ENCODE results near the gene ABCA8. TPM values are rescaled to one million over a fixed set of nuclear protein-coding genes. Genes with fewer than 3 reads are reported as not detected.

ABCA8 gene
- total RNA-seq, 2 donors from 2014 or later: not detected

- H3K27ac Mint-ChIP-seq: no peak overlapping the region
- H3K4me3 Mint-ChIP-seq: no peak overlapping the region
- no peaks in the 10 kb centered on the region for H3K9me3 ChIP-seq (ENCODE audit: control insufficient read depth, low read length, poor library complexity, severe bottlenecking)
- ATAC-seq: no peak
- H3K4me1 Mint-ChIP-seq: no peaks in the 10 kb centered on the region
- H3K27me3 Mint-ChIP-seq: peaks cover 13% of the 10 kb centered on the region
- H3K36me3 Mint-ChIP-seq (ENCODE audit: low read depth): no peaks in the 10 kb centered on the region
- DNase-seq: no peak
These were observed 103.3 kb downstream of the ABCA8 start for GRCh38 chr17:68851890-68852289.

- ATAC-seq (no peak), DNase-seq (no peak)
- no peak overlapping the region for H3K27ac Mint-ChIP-seq
- H3K36me3 Mint-ChIP-seq (ENCODE audit: low read depth): no peaks in the 10 kb centered on the region
- H3K9me3 ChIP-seq (ENCODE audit: control insufficient read depth, low read length, poor library complexity, severe bottlenecking): no peaks in the 10 kb centered on the region
- peaks cover 8% of the 10 kb centered on the region for H3K27me3 Mint-ChIP-seq
- no peak overlapping the region for H3K4me3 Mint-ChIP-seq
- no peaks in the 10 kb centered on the region for H3K4me1 Mint-ChIP-seq
These were observed 104.3 kb downstream of the ABCA8 start for GRCh38 chr17:68850749-68851510.

- Mint-ChIP-seq H3K36me3 (ENCODE audit: low read depth) (no peaks in the 10 kb centered on the region), H3K4me3 (no peak overlapping the region), H3K27ac (no peak overlapping the region), H3K27me3 (peaks cover 8% of the 10 kb centered on the region), H3K4me1 (no peaks in the 10 kb centered on the region)
- H3K9me3 ChIP-seq (ENCODE audit: control insufficient read depth, low read length, poor library complexity, severe bottlenecking): no peaks in the 10 kb centered on the region
- no peak for DNase-seq
- ATAC-seq: no peak
These were observed 105.2 kb downstream of the ABCA8 start for GRCh38 chr17:68849673-68850610.

GRCh38 chr17:68847711-68848110, 107.5 kb downstream of the ABCA8 start:
- Mint-ChIP-seq H3K27ac (no peak overlapping the region), H3K4me1 (no peaks in the 10 kb centered on the region), H3K4me3 (no peak overlapping the region), H3K27me3 (peaks cover 12% of the 10 kb centered on the region), H3K36me3 (ENCODE audit: low read depth) (no peaks in the 10 kb centered on the region)
- ATAC-seq (no peak), DNase-seq (no peak)
- H3K9me3 ChIP-seq (ENCODE audit: control insufficient read depth, low read length, poor library complexity, severe bottlenecking): no peaks in the 10 kb centered on the region

GRCh38 chr17:68843522-68843921, 111.7 kb downstream of the ABCA8 start:
- Mint-ChIP-seq H3K4me3 (no peak overlapping the region), H3K27ac (no peak overlapping the region), H3K36me3 (ENCODE audit: low read depth) (no peaks in the 10 kb centered on the region), H3K4me1 (no peaks in the 10 kb centered on the region), H3K27me3 (peaks cover 21% of the 10 kb centered on the region)
- ATAC-seq: no peak
- no peaks in the 10 kb centered on the region for H3K9me3 ChIP-seq (ENCODE audit: control insufficient read depth, low read length, poor library complexity, severe bottlenecking)
- DNase-seq: no peak

GRCh38 chr17:68840073-68840472, 115.1 kb downstream of the ABCA8 start:
- H3K9me3 ChIP-seq (ENCODE audit: control insufficient read depth, low read length, poor library complexity, severe bottlenecking): no peaks in the 10 kb centered on the region
- Mint-ChIP-seq H3K36me3 (ENCODE audit: low read depth) (no peaks in the 10 kb centered on the region), H3K27me3 (peaks cover 29% of the 10 kb centered on the region), H3K27ac (no peak overlapping the region), H3K4me3 (no peak overlapping the region), H3K4me1 (no peaks in the 10 kb centered on the region)
- ATAC-seq (no peak), DNase-seq (no peak)

- peaks cover 21% of the 10 kb centered on the region for H3K27me3 Mint-ChIP-seq
- H3K36me3 Mint-ChIP-seq (ENCODE audit: low read depth): no peaks in the 10 kb centered on the region
- no peaks in the 10 kb centered on the region for H3K9me3 ChIP-seq (ENCODE audit: control insufficient read depth, low read length, poor library complexity, severe bottlenecking)
- no peaks in the 10 kb centered on the region for H3K4me1 Mint-ChIP-seq
- no peak overlapping the region for H3K27ac Mint-ChIP-seq
- ATAC-seq: no peak
- H3K4me3 Mint-ChIP-seq: no peak overlapping the region
- no peak for DNase-seq
These were observed 120.1 kb downstream of the ABCA8 start for GRCh38 chr17:68835071-68835470.

GRCh38 chr17:68834328-68834836, 120.8 kb downstream of the ABCA8 start:
- DNase-seq (no peak), ATAC-seq (no peak)
- H3K9me3 ChIP-seq (ENCODE audit: control insufficient read depth, low read length, poor library complexity, severe bottlenecking): no peaks in the 10 kb centered on the region
- peaks cover 17% of the 10 kb centered on the region for H3K27me3 Mint-ChIP-seq
- no peak overlapping the region for H3K27ac Mint-ChIP-seq
- H3K36me3 Mint-ChIP-seq (ENCODE audit: low read depth): no peaks in the 10 kb centered on the region
- H3K4me3 Mint-ChIP-seq: no peak overlapping the region
- H3K4me1 Mint-ChIP-seq: no peaks in the 10 kb centered on the region

- Mint-ChIP-seq H3K4me3 (no peak overlapping the region), H3K27ac (no peak overlapping the region), H3K4me1 (no peaks in the 10 kb centered on the region), H3K36me3 (ENCODE audit: low read depth) (peaks cover 3% of the 10 kb centered on the region), H3K27me3 (peaks cover 26% of the 10 kb centered on the region)
- H3K9me3 ChIP-seq (ENCODE audit: control insufficient read depth, low read length, poor library complexity, severe bottlenecking): no peaks in the 10 kb centered on the region
- DNase-seq (no peak), ATAC-seq (no peak)
These were observed 122.9 kb downstream of the ABCA8 start for GRCh38 chr17:68832109-68832802.

- H3K4me3 Mint-ChIP-seq: no peak overlapping the region
- ATAC-seq (no peak), DNase-seq (no peak)
- H3K36me3 Mint-ChIP-seq (ENCODE audit: low read depth): peaks cover 3% of the 10 kb centered on the region
- H3K9me3 ChIP-seq (ENCODE audit: control insufficient read depth, low read length, poor library complexity, severe bottlenecking): no peaks in the 10 kb centered on the region
- peaks cover 20% of the 10 kb centered on the region for H3K27me3 Mint-ChIP-seq
- H3K27ac Mint-ChIP-seq: no peak overlapping the region
- no peaks in the 10 kb centered on the region for H3K4me1 Mint-ChIP-seq
These were observed 124.0 kb downstream of the ABCA8 start for GRCh38 chr17:68831170-68831569.

- Mint-ChIP-seq H3K36me3 (ENCODE audit: low read depth) (peaks cover 3% of the 10 kb centered on the region), H3K27ac (no peak overlapping the region), H3K4me3 (no peak overlapping the region), H3K4me1 (no peaks in the 10 kb centered on the region), H3K27me3 (peaks cover 18% of the 10 kb centered on the region)
- H3K9me3 ChIP-seq (ENCODE audit: control insufficient read depth, low read length, poor library complexity, severe bottlenecking): no peaks in the 10 kb centered on the region
- ATAC-seq (no peak), DNase-seq (no peak)
These were observed 124.9 kb downstream of the ABCA8 start for GRCh38 chr17:68830313-68830712.

- no peak overlapping the region for H3K27ac Mint-ChIP-seq
- H3K9me3 ChIP-seq (ENCODE audit: control insufficient read depth, low read length, poor library complexity, severe bottlenecking): no peaks in the 10 kb centered on the region
These were observed 126.0 kb downstream of the ABCA8 start for GRCh38 chr17:68829211-68829610.

GRCh38 chr17:68824707-68825106, 130.5 kb downstream of the ABCA8 start:
- no peak for ATAC-seq
- peaks cover 4% of the 10 kb centered on the region for H3K4me1 Mint-ChIP-seq
- H3K27ac Mint-ChIP-seq: no peak overlapping the region
- peaks cover 30% of the 10 kb centered on the region for H3K27me3 Mint-ChIP-seq
- H3K9me3 ChIP-seq (ENCODE audit: control insufficient read depth, low read length, poor library complexity, severe bottlenecking): no peaks in the 10 kb centered on the region
- H3K4me3 Mint-ChIP-seq: no peak overlapping the region
- peaks cover 3% of the 10 kb centered on the region for H3K36me3 Mint-ChIP-seq (ENCODE audit: low read depth)
- DNase-seq: no peak

More at GRCh38 chr17:68829211-68829610, 126.0 kb downstream of the ABCA8 start:
- DNase-seq: no peak
- ATAC-seq: no peak
- H3K36me3 Mint-ChIP-seq (ENCODE audit: low read depth): peaks cover 3% of the 10 kb centered on the region
- H3K27me3 Mint-ChIP-seq: peaks cover 18% of the 10 kb centered on the region
- no peaks in the 10 kb centered on the region for H3K4me1 Mint-ChIP-seq
- no peak overlapping the region for H3K4me3 Mint-ChIP-seq
